OCI-LY7 (cell line): Measurements from ENCODE around the gene SPATA33. TPM values are rescaled to one million over a fixed set of nuclear protein-coding genes. Genes with fewer than 3 reads are reported as not detected.
"Not testable (repeated sequence)": the region's sequence is repeated elsewhere in the genome, so short reads cannot be mapped to it uniquely, and the experiment has no call there.

ENCODE experiments used
- BruUV-seq: library from RNA; stranded (reverse); fragments of 400-500 nt; replicated peaks from 2 replicates; lab custom pipeline; 2021; lab: Mats Ljungman, UMichigan
- CTCF ChIA-PET: fragments of 300-600 bp; sonication (Branson Sonifier 250); formaldehyde crosslinking; loops from one replicate; lab custom pipeline; 2022; ENCODE audit warnings: antibody characterized with exemption; ENCODE audit not compliant: unreplicated experiment; lab: Charles Lee
- POLR2A ChIA-PET: fragments of 300-600 bp; sonication (Branson Sonifier 250); formaldehyde crosslinking; loops from one replicate; lab custom pipeline; 2022; ENCODE audit warnings: antibody characterized with exemption; lab: Charles Lee
- DNase-seq: peaks from one replicate; pipeline ENCODE4 v3.0.0-alpha.2; 2015; ENCODE audit warnings: low spot score
- H2AFZ ChIP-seq: fragments of 200-600 bp; sonication (generic), shearing (Covaris generic); 2 replicates; pipeline ENCODE4 v1.6.1; 2014; ENCODE audit warnings: mild to moderate bottlenecking, antibody characterized with exemption, low read length, moderate library complexity
- H3K27ac ChIP-seq: fragments of 200-600 bp; sonication (generic); 2 replicates; pipeline ENCODE4 v1.5.1; 2014; ENCODE audit warnings: mixed run types, low read depth, mild to moderate bottlenecking, moderate library complexity, low read length, inconsistent platforms; ENCODE audit not compliant: poor library complexity, severe bottlenecking
- H3K36me3 ChIP-seq: fragments of 200-600 bp; sonication (generic); 2 replicates; pipeline ENCODE4 v1.6.1; 2014; ENCODE audit warnings: mild to moderate bottlenecking, antibody characterized with exemption, low read length, moderate library complexity, mixed read lengths; ENCODE audit not compliant: insufficient read depth
- H3K4me1 ChIP-seq: fragments of 200-600 bp; sonication (generic); 2 replicates; pipeline ENCODE4 v1.5.1; 2014; ENCODE audit warnings: mild to moderate bottlenecking, low read length; ENCODE audit not compliant: insufficient read depth, poor library complexity, severe bottlenecking
- H3K4me2 ChIP-seq: fragments of 200-600 bp; sonication (generic); 2 replicates; pipeline ENCODE4 v1.6.1; 2014; ENCODE audit warnings: mild to moderate bottlenecking, low read length
- H3K4me3 ChIP-seq: fragments of 200-600 bp; sonication (generic); 2 replicates; pipeline ENCODE4 v1.5.1; 2014; ENCODE audit warnings: mild to moderate bottlenecking, low read depth, low read length; ENCODE audit not compliant: poor library complexity, severe bottlenecking
- H3K79me2 ChIP-seq: fragments of 200-600 bp; sonication (generic); 2 replicates; pipeline ENCODE4 v1.6.1; 2016; ENCODE audit warnings: low read depth, mild to moderate bottlenecking, low read length, moderate library complexity, mixed read lengths; ENCODE audit not compliant: insufficient read depth
- H3K9me2 ChIP-seq: fragments of 200-600 bp; sonication (generic); 2 replicates; pipeline ENCODE4 v1.6.1; 2016; ENCODE audit warnings: mild to moderate bottlenecking, low read length, mixed read lengths; ENCODE audit not compliant: insufficient read depth
- H3K9me3 ChIP-seq: fragments of 200-600 bp; sonication (generic); 2 replicates; pipeline ENCODE4 v1.6.1; 2014; ENCODE audit warnings: mild to moderate bottlenecking, mixed run types, low read length, mixed read lengths
- H4K20me1 ChIP-seq: fragments of 200-600 bp; sonication (generic); 2 replicates; pipeline ENCODE4 v1.6.1; 2014; ENCODE audit warnings: mild to moderate bottlenecking, antibody characterized with exemption, low read length, moderate library complexity, mixed read lengths; ENCODE audit not compliant: insufficient read depth
- EZH2phosphoT487 ChIP-seq: fragments of 200-600 bp; sonication (generic); IDR thresholded peaks from 2 replicates; pipeline ENCODE4 v1.6.1; 2018; ENCODE audit warnings: low read depth, borderline replicate concordance, mild to moderate bottlenecking, mixed run types, antibody characterized with exemption, low read length, moderate library complexity, mixed read lengths
- intact Hi-C: fragments of 100-400 bp; cut with micrococcal nuclease; formaldehyde crosslinking; loops from one replicate; pipeline ENCODE4 v1.10.0; 2022; ENCODE audit not compliant: unreplicated experiment
- total RNA-seq, 2 experiments: library from RNA; depleted of rRNA in 1 of 2; stranded (reverse); fragments of >200 nt in 1 of 2; shearing (Covaris generic) in 1 of 2; gene quantifications; 2 replicates each; pipeline ENCODE4 v1.2.3, GENCODE V29; 2014 to 2022
- TF ChIP-seq, protein P1 (sequence below): fragments of 200-600 bp; sonication (generic); conservative IDR thresholded peaks from 2 replicates; pipeline ENCODE4 v1.5.1; 2014; ENCODE audit warnings: mild to moderate bottlenecking, antibody characterized with exemption, low read length, moderate library complexity, mixed read lengths

SPATA33 gene
- total RNA-seq, 2 experiments from 2014 or later: 9.4 to 17.3 TPM

DNA sequence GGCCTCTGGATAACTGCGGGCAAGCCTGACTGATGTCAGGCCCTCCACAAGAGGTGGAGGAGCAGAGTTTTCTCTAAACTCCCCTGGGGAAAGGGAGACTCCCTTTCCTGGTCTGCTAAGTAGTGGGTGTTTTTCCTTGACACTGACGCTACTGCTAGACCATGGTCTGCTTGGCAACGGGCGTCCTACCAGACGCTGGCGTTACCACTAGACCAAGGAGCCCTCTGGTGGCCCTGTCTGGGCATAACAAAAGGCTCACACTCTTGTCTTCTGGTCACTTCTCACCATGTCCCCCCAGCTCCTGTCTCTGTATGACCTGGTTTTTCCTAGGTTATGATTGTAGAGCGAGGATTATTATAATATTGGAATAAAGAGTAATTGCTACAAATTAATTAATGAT lies 9.4 kb downstream of the SPATA33 start:
- peaks cover 23% of the 10 kb centered on the region for H3K36me3 ChIP-seq
- H3K9me2 ChIP-seq, POLR2A ChIA-PET, H3K4me3 ChIP-seq, H3K27ac ChIP-seq, H3K79me2 ChIP-seq, H2AFZ ChIP-seq, H3K9me3 ChIP-seq, H3K4me1 ChIP-seq, H3K4me2 ChIP-seq, intact Hi-C loops, CTCF ChIA-PET, H4K20me1 ChIP-seq, BruUV-seq: not testable (repeated sequence)
- DNase-seq: peak; percentile 65
- TF ChIP-seq, protein P1, sequence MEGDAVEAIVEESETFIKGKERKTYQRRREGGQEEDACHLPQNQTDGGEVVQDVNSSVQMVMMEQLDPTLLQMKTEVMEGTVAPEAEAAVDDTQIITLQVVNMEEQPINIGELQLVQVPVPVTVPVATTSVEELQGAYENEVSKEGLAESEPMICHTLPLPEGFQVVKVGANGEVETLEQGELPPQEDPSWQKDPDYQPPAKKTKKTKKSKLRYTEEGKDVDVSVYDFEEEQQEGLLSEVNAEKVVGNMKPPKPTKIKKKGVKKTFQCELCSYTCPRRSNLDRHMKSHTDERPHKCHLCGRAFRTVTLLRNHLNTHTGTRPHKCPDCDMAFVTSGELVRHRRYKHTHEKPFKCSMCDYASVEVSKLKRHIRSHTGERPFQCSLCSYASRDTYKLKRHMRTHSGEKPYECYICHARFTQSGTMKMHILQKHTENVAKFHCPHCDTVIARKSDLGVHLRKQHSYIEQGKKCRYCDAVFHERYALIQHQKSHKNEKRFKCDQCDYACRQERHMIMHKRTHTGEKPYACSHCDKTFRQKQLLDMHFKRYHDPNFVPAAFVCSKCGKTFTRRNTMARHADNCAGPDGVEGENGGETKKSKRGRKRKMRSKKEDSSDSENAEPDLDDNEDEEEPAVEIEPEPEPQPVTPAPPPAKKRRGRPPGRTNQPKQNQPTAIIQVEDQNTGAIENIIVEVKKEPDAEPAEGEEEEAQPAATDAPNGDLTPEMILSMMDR: peak; percentile 72

DNA sequence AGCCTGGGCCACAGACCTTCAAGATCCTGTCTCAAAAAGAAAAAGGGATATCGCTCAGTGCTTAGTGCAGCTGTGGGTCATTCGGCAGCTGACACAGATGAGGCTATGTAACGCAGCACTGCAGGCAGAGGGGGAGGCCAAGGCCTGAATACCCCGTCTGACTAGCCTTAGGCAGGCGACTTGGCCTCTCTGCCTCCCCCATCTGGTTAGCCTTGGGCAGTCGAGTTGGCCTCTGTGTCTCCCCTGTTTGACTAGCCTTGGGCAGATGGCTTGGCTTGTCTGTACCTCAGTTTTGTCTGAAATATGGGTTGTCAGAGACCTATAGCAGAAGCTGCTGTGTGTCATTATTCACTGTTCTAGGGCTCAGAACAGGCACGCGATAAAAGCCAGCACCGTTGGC lies 10.0 kb downstream of the SPATA33 start:
- Histone ChIP-seq H3K27ac (no peak overlapping the region), H3K9me2 (no peaks in the 10 kb centered on the region), H3K4me1 (no peaks in the 10 kb centered on the region), H3K79me2 (no peaks in the 10 kb centered on the region), H2AFZ (no peak overlapping the region), H3K9me3 (no peaks in the 10 kb centered on the region), H3K4me2 (no peak overlapping the region), H3K4me3 (no peak overlapping the region), H4K20me1 (no peaks in the 10 kb centered on the region), H3K36me3 (peaks cover 17% of the 10 kb centered on the region)
- ChIA-PET CTCF (no interaction called here), POLR2A (no interaction called here)
- intact Hi-C loops: no loop called here
- BruUV-seq: no TSS peak
- TF ChIP-seq, protein P1: no peak
- no peak for DNase-seq

DNA sequence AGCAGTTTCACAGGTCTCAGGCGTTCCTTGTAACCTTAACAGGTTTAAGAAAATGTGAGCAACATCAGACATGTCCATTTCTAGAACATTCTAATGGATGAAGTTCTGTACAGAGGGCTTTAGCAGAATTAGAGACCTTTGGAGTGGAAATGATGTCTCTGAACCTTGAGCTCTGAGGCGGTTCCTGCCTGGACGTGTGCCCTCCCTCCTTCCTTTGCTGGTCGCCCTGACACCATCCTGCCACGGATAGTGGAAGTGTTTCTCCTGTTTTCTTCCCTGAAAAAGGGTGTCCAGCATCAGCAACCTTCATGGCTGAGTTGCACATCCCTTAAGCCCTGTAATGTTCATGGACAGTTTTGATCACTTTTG lies 11.1 kb downstream of the SPATA33 start:
- TF ChIP-seq EZH2phosphoT487: no peak
- H3K9me3 ChIP-seq: no peaks in the 10 kb centered on the region
- H3K27ac ChIP-seq: no peak overlapping the region
- H3K4me3 ChIP-seq: no peak overlapping the region
- no peaks in the 10 kb centered on the region for H4K20me1 ChIP-seq
- POLR2A ChIA-PET: no interaction called here
- no peak for DNase-seq
- no peaks in the 10 kb centered on the region for H3K4me1 ChIP-seq
- no TSS peak for BruUV-seq
- peaks cover 6% of the 10 kb centered on the region; the same call in 1 of the 2 replicates for H3K36me3 ChIP-seq
- CTCF ChIA-PET: no interaction called here
- H2AFZ ChIP-seq: no peak overlapping the region
- H3K4me2 ChIP-seq: no peak overlapping the region
- H3K79me2 ChIP-seq: no peaks in the 10 kb centered on the region
- no peaks in the 10 kb centered on the region for H3K9me2 ChIP-seq
- intact Hi-C loops: no loop called here
